ENCODE data around the gene MAPT. TPM values are rescaled to one million over a fixed set of nuclear protein-coding genes. Genes with fewer than 3 reads are reported as not detected.

Gene MAPT
- total RNA-seq, 1 experiment from 2014 or later = 1.6 TPM

DNA sequence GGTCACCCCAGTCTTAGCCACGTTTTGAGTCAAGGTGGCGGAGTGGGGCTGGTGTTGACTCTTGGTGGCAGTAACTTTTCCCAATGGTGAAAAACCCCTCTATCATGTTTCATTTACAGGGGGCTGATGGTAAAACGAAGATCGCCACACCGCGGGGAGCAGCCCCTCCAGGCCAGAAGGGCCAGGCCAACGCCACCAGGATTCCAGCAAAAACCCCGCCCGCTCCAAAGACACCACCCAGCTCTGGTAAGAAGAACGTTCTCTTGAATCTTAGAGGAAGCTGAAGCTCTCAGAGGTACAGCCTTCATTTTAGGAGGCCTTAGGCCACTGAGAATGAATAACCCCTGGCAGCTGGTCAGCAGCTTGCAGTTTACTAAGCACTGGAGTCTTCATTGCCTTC lies 97.0 kb downstream of the MAPT start:
- CTCF ChIA-PET = interaction anchor here (0.6 to 1.3 kb wide), 3 partner anchors 9 to 762 kb away, joined by 3 read pairs; no protein-coding TSS in a partner anchor
- Mint-ChIP-seq H3K27ac (ENCODE audit: unreplicated experiment) (no peak overlapping the region), H3K27me3 (ENCODE audit: unreplicated experiment) (peaks cover 64% of the 10 kb centered on the region), H3K4me3 (ENCODE audit: low read depth, unreplicated experiment) (no peak overlapping the region), H3K36me3 (ENCODE audit: insufficient read depth, unreplicated experiment) (no peaks in the 10 kb centered on the region), H3K9me3 (ENCODE audit: low read depth, unreplicated experiment) (no peaks in the 10 kb centered on the region), H3K4me1 (ENCODE audit: low read depth, unreplicated experiment) (no peaks in the 10 kb centered on the region)
- intact Hi-C loops (cut with micrococcal nuclease; ENCODE audit: unreplicated experiment) = no loop called here
- no peak for DNase-seq
- no TSS peak for BruUV-seq (replicated peaks)
- TF ChIP-seq, protein P1, sequence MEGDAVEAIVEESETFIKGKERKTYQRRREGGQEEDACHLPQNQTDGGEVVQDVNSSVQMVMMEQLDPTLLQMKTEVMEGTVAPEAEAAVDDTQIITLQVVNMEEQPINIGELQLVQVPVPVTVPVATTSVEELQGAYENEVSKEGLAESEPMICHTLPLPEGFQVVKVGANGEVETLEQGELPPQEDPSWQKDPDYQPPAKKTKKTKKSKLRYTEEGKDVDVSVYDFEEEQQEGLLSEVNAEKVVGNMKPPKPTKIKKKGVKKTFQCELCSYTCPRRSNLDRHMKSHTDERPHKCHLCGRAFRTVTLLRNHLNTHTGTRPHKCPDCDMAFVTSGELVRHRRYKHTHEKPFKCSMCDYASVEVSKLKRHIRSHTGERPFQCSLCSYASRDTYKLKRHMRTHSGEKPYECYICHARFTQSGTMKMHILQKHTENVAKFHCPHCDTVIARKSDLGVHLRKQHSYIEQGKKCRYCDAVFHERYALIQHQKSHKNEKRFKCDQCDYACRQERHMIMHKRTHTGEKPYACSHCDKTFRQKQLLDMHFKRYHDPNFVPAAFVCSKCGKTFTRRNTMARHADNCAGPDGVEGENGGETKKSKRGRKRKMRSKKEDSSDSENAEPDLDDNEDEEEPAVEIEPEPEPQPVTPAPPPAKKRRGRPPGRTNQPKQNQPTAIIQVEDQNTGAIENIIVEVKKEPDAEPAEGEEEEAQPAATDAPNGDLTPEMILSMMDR (IDR thresholded peaks at IDR 0.05; ENCODE audit: unreplicated experiment) = no peak

DNA sequence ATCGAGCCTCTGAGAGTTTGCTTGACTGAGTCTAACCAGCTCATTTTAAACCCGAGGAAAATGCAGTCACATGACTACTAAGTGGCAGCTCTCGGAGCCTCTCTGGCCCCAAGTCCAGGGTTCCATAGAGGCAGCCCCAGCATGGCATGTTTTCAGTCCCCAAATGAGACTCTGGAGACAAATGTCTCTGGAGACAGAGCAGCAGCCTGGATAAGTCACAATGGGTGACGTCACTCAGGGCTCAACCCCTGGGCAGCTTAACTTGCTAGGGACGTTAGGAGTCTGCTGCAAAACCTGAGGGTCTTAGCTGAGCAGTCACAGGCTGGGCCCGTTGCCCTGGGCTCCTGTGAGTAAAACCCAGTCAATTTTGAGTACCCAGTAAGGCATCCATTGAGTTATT lies 97.8 kb downstream of the MAPT start:
- BruUV-seq (replicated peaks) = no TSS peak
- Mint-ChIP-seq H3K4me3 (ENCODE audit: low read depth, unreplicated experiment) (no peak overlapping the region), H3K27ac (ENCODE audit: unreplicated experiment) (no peak overlapping the region), H3K9me3 (ENCODE audit: low read depth, unreplicated experiment) (no peaks in the 10 kb centered on the region), H3K36me3 (ENCODE audit: insufficient read depth, unreplicated experiment) (no peaks in the 10 kb centered on the region), H3K27me3 (ENCODE audit: unreplicated experiment) (peaks cover 64% of the 10 kb centered on the region), H3K4me1 (ENCODE audit: low read depth, unreplicated experiment) (no peaks in the 10 kb centered on the region)
- CTCF ChIA-PET = interaction anchor here (0.6 to 1.3 kb wide), 3 partner anchors 9 to 745 kb away, joined by 3 read pairs; no protein-coding TSS in a partner anchor
- TF ChIP-seq, protein P1 (IDR thresholded peaks at IDR 0.05; ENCODE audit: unreplicated experiment) = no peak
- DNase-seq = no peak
- intact Hi-C loops (cut with micrococcal nuclease; ENCODE audit: unreplicated experiment) = no loop called here

DNA sequence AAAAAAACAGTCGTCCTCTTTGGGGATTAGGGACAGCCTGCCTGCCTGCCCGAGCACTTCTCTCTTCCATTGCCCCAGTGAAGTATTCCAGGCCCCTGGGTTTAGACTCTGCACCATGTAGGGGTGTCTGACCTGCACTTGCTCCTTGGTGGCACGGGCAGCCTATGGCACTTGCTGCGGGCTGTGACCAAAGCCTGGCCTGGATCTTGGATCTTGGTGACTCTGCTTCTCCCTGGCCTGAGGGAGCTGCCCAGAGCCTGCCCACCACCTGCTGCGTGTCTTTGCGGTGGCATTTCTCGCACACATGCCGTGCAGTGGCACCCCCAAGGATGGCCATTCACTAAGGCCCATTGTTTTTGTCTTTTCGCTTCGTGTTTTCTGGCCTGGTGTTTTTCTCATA lies 98.5 kb downstream of the MAPT start:
- Mint-ChIP-seq H3K9me3 (ENCODE audit: low read depth, unreplicated experiment) (no peaks in the 10 kb centered on the region), H3K36me3 (ENCODE audit: insufficient read depth, unreplicated experiment) (no peaks in the 10 kb centered on the region), H3K4me1 (ENCODE audit: low read depth, unreplicated experiment) (no peaks in the 10 kb centered on the region), H3K4me3 (ENCODE audit: low read depth, unreplicated experiment) (no peak overlapping the region), H3K27me3 (ENCODE audit: unreplicated experiment) (peaks cover 58% of the 10 kb centered on the region), H3K27ac (ENCODE audit: unreplicated experiment) (no peak overlapping the region)
- TF ChIP-seq, protein P1 (IDR thresholded peaks at IDR 0.05; ENCODE audit: unreplicated experiment) = no peak
- CTCF ChIA-PET = interaction anchor here (0.6 to 1.3 kb wide), 2 partner anchors 10 to 745 kb away, joined by 3 read pairs; no protein-coding TSS in a partner anchor
- intact Hi-C loops (cut with micrococcal nuclease; ENCODE audit: unreplicated experiment) = no loop called here
- no TSS peak for BruUV-seq (replicated peaks)
- DNase-seq = no peak

DNA sequence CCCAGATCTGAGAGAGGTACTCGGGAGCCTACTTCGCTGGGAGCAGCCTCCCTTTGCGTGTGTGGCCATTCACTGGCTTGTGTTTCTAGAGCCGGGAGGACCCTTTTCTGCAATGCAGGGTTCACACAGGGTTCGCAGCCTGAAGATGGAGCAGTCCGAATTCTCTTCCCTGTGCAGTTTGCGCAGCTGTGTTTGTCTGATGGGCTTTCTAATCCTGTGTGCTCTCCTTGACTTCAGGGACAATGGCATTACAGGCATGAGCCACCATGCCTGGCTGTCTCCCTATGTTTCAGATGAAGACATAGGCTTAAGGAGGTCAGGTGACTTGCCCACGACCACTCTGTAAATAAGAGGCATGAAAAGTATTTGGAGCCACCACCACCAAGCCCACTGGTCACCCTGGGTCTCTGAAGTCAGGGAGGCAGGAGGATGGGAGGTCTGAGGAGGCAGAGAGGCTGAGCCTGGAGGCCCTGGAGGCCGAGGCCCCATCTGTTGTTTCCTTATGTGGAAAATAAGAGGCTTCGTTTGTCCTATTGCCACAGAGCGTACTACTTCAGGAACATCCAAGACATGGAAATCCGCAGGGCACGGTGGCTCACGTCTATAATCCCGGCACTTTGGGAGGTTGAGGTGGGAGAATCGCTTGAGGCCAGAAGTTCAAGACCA lies 99.7 kb downstream of the MAPT start:
- H3K36me3 Mint-ChIP-seq (ENCODE audit: insufficient read depth, unreplicated experiment) = no peaks in the 10 kb centered on the region
- no peaks in the 10 kb centered on the region for H3K9me3 Mint-ChIP-seq (ENCODE audit: low read depth, unreplicated experiment)
- peaks cover 46% of the 10 kb centered on the region for H3K27me3 Mint-ChIP-seq (ENCODE audit: unreplicated experiment)
- DNase-seq = no peak
- no peak overlapping the region for H3K27ac Mint-ChIP-seq (ENCODE audit: unreplicated experiment)
- no peak overlapping the region for H3K4me3 Mint-ChIP-seq (ENCODE audit: low read depth, unreplicated experiment)
- TF ChIP-seq, protein P1 (IDR thresholded peaks at IDR 0.05; ENCODE audit: unreplicated experiment) = no peak
- BruUV-seq (replicated peaks) = no TSS peak
- intact Hi-C loops (cut with micrococcal nuclease; ENCODE audit: unreplicated experiment) = no loop called here
- CTCF ChIA-PET = no interaction called here
- no peaks in the 10 kb centered on the region for H3K4me1 Mint-ChIP-seq (ENCODE audit: low read depth, unreplicated experiment)

Data from Calu3 (cell line).